ENCODE data around the gene PCDHGA3. TPM values are rescaled to one million over a fixed set of nuclear protein-coding genes. Genes with fewer than 3 reads are reported as not detected.
"Not testable (repeated sequence)": the region's sequence is repeated elsewhere in the genome, so short reads cannot be mapped to it uniquely, and the experiment has no call there.

Gene PCDHGA3
- polyA plus RNA-seq, 3 donors = 3.1 to 4.2 (median 3.6) TPM

GRCh38 chr5:141340781-141341354 is 2.8 kb upstream of the PCDHGA3 start:
- not testable (repeated sequence) for DNase-seq (ENCODE audit: extremely low read depth in 1 of 11, low read depth in 9 of 11, low spot score in 4 of 11)

- no peak for DNase-seq (ENCODE audit: extremely low read depth in 1 of 11, low read depth in 9 of 11, low spot score in 4 of 11)
Observed at GRCh38 chr5:141342773-141343172, 856 bp upstream of the PCDHGA3 start.

- no peak for DNase-seq (ENCODE audit: extremely low read depth in 1 of 11, low read depth in 9 of 11, low spot score in 4 of 11)
Observed at GRCh38 chr5:141343953-141344463, 379 bp downstream of the PCDHGA3 start.

- DNase-seq (ENCODE audit: extremely low read depth in 1 of 11, low read depth in 9 of 11, low spot score in 4 of 11) = no peak
Observed at GRCh38 chr5:141345327-141345726, 1.7 kb downstream of the PCDHGA3 start.

- DNase-seq (ENCODE audit: extremely low read depth in 1 of 11, low read depth in 9 of 11, low spot score in 4 of 11) = not testable (repeated sequence)
Observed at GRCh38 chr5:141346017-141346416, 2.4 kb downstream of the PCDHGA3 start.

- no peak for DNase-seq (ENCODE audit: extremely low read depth in 1 of 11, low read depth in 9 of 11, low spot score in 4 of 11)
Observed at GRCh38 chr5:141349917-141350619, 6.4 kb downstream of the PCDHGA3 start, which contains the start of gene PCDHGB1. Gene PCDHGB1, plus strand, starts transcription at chr5:141350099. Its CDS starts 162 bp downstream, at chr5:141350261.

GRCh38 chr5:141351591-141351990 is 8.0 kb downstream of the PCDHGA3 start:
- DNase-seq (ENCODE audit: extremely low read depth in 1 of 11, low read depth in 9 of 11, low spot score in 4 of 11) = no peak

- DNase-seq (ENCODE audit: extremely low read depth in 1 of 11, low read depth in 9 of 11, low spot score in 4 of 11) = no peak
Observed at GRCh38 chr5:141354900-141355469, 11.4 kb downstream of the PCDHGA3 start, which contains the start of gene PCDHGA4. Gene PCDHGA4, plus strand, starts transcription at chr5:141355021. Its CDS starts 87 bp downstream, at chr5:141355108.

GRCh38 chr5:141355641-141356040 is 12.0 kb downstream of the PCDHGA3 start:
- no peak for DNase-seq (ENCODE audit: extremely low read depth in 1 of 11, low read depth in 9 of 11, low spot score in 4 of 11)

GRCh38 chr5:141356133-141356532 is 12.5 kb downstream of the PCDHGA3 start:
- DNase-seq (ENCODE audit: extremely low read depth in 1 of 11, low read depth in 9 of 11, low spot score in 4 of 11) = no peak

GRCh38 chr5:141356950-141357349 is 13.3 kb downstream of the PCDHGA3 start:
- DNase-seq (ENCODE audit: extremely low read depth in 1 of 11, low read depth in 9 of 11, low spot score in 4 of 11) = no peak

- no peak for DNase-seq (ENCODE audit: extremely low read depth in 1 of 11, low read depth in 9 of 11, low spot score in 4 of 11)
Observed at GRCh38 chr5:141359790-141360426, 16.3 kb downstream of the PCDHGA3 start, which contains the start of gene PCDHGB2. Gene PCDHGB2, plus strand, starts transcription at chr5:141359994. Its CDS starts 142 bp downstream, at chr5:141360136.

GRCh38 chr5:141360685-141361084 is 17.1 kb downstream of the PCDHGA3 start:
- no peak for DNase-seq (ENCODE audit: extremely low read depth in 1 of 11, low read depth in 9 of 11, low spot score in 4 of 11)

GRCh38 chr5:141362719-141363118 is 19.1 kb downstream of the PCDHGA3 start:
- DNase-seq (ENCODE audit: extremely low read depth in 1 of 11, low read depth in 9 of 11, low spot score in 4 of 11) = no peak

GRCh38 chr5:141363952-141364660 is 20.5 kb downstream of the PCDHGA3 start, which contains the start of gene PCDHGA5:
Gene PCDHGA5, plus strand, starts transcription at chr5:141364162. Its CDS starts 169 bp downstream, at chr5:141364331.
- no peak for DNase-seq (ENCODE audit: extremely low read depth in 1 of 11, low read depth in 9 of 11, low spot score in 4 of 11)

- DNase-seq (ENCODE audit: extremely low read depth in 1 of 11, low read depth in 9 of 11, low spot score in 4 of 11) = no peak
Observed at GRCh38 chr5:141366016-141366896, 22.6 kb downstream of the PCDHGA3 start.

GRCh38 chr5:141369994-141370848 is 26.6 kb downstream of the PCDHGA3 start, which contains the start of gene PCDHGB3:
Gene PCDHGB3, plus strand, starts transcription at chr5:141370242. Its CDS starts 153 bp downstream, at chr5:141370395.
- DNase-seq (ENCODE audit: extremely low read depth in 1 of 11, low read depth in 9 of 11, low spot score in 4 of 11) = no peak
